Mucosa of descending colon (tissue), 3 donors: ENCODE data around the gene HS3ST5. TPM values are rescaled to one million over a fixed set of nuclear protein-coding genes. Genes with fewer than 3 reads are reported as not detected.

Experiments used
- ATAC-seq: fragments of 200-7000 bp; cut with Tn5 transposase; one replicate; pipeline ENCODE4 v1.9.1; 2020; ENCODE audit warnings: mild to moderate bottlenecking, moderate library complexity
- DNase-seq, 3 donors: peaks; one replicate each; pipeline ENCODE4 v3.0.0-alpha.2; 2020
- H3K36me3 ChIP-seq: fragments of 200-600 bp; one replicate; pipeline ENCODE4 v1.8.0; 2021; ENCODE audit warnings: low read depth, mild to moderate bottlenecking
- H3K4me1 ChIP-seq: fragments of 200-600 bp; one replicate; pipeline ENCODE4 v1.8.0; 2021; ENCODE audit warnings: low read depth, mild to moderate bottlenecking
- H3K4me3 ChIP-seq: fragments of 200-600 bp; one replicate; pipeline ENCODE4 v1.8.0; 2021; ENCODE audit warnings: mild to moderate bottlenecking
- H3K9me3 ChIP-seq: fragments of 200-600 bp; one replicate; pipeline ENCODE4 v1.8.0; 2021; ENCODE audit warnings: mild to moderate bottlenecking
- intact Hi-C, 2 donors: fragments of 100-400 bp; cut with DNase I in 1 of 2; cut with micrococcal nuclease in 1 of 2; formaldehyde crosslinking; loops; one replicate each; pipeline versions ENCODE4 v1.11.0 to v1.11.1; 2022; cut with DNase I, micrococcal nuclease
- total RNA-seq, 3 donors: library from RNA; stranded (reverse); fragmentation: NEBNext Ultra II Directional in 2 of 3; extraction: Animal tissue kit (Norgen Biotek cat#: 25700) in 2 of 3; gene quantifications; one replicate each; pipeline versions ENCODE4 v1.2.1 to v1.2.4, GENCODE V29; 2021 to 2023
- TF ChIP-seq, protein P1 (sequence below): fragments of 200-600 bp; IDR thresholded peaks from one replicate; pipeline ENCODE4 v1.8.0; 2022; ENCODE audit warnings: antibody characterized with exemption, mild to moderate bottlenecking
- donor health status: DM: no; HTN: no; CAD: no; lungs with moderate emphysema.
- donor health status: DM: no; HTN: no; CAD: no.
- donor health status: DM: no; HTN: yes; CAD: no.

HS3ST5 gene
- total RNA-seq, 3 donors from 2014 or later: 0.12 to 1.0 TPM; not detected in 1

DNA sequence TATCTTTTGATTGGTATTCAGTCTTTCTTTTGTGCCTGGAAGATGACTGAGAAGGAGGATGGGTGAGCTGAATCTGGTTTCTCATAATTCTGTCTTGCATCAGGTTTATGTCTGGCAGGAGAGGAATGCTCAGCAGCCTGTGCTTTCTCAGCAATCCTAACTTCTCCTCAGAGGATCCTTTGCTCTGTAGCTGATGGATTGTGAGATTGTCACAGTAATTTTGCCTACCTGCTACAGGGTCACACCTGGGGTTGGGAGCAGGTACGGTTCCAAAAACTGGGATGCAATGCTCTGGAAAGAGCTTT, 2.1 kb upstream of the HS3ST5 start:
- no peaks in the 10 kb centered on the region for H3K9me3 ChIP-seq
- intact Hi-C loops: no loop called here
- ATAC-seq (no peak), DNase-seq (no peak)
- TF ChIP-seq, protein P1, sequence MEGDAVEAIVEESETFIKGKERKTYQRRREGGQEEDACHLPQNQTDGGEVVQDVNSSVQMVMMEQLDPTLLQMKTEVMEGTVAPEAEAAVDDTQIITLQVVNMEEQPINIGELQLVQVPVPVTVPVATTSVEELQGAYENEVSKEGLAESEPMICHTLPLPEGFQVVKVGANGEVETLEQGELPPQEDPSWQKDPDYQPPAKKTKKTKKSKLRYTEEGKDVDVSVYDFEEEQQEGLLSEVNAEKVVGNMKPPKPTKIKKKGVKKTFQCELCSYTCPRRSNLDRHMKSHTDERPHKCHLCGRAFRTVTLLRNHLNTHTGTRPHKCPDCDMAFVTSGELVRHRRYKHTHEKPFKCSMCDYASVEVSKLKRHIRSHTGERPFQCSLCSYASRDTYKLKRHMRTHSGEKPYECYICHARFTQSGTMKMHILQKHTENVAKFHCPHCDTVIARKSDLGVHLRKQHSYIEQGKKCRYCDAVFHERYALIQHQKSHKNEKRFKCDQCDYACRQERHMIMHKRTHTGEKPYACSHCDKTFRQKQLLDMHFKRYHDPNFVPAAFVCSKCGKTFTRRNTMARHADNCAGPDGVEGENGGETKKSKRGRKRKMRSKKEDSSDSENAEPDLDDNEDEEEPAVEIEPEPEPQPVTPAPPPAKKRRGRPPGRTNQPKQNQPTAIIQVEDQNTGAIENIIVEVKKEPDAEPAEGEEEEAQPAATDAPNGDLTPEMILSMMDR: no peak
- peaks cover 13% of the 10 kb centered on the region for H3K4me1 ChIP-seq
- H3K4me3 ChIP-seq: no peak overlapping the region
- H3K36me3 ChIP-seq: no peaks in the 10 kb centered on the region

DNA sequence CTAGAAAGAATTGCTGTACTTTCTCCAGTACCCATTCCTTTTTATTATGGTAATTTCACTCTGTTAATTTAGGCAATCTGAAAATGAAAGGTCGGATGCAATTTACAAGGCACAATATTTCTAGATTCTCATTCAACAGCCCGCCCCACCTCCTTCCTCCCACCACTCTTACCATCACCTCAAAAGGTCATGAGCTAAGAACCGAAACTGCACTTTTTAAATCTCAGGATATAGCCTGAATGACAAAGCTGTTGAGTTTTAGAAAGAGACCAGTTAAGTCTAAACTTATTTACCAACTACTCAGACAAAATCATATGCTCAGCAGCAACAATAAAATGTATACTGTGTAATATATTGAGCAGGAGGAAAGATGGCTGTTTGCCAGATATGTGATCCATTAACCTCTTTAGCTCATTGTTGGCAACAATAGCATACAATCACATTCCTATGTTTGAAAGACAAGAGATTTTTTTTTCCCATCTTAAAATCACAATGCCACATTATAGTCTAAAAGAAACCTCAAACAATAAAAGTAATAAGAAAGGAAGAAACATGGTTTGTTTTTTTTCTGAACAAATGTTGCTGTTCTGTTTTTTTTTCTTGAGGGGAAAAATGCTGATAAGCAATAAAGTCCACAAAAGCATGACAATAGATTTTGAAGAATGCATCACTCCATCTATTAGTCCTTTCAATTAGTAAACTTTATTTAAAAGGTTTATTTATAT, 1.6 kb upstream of the HS3ST5 start:
- Histone ChIP-seq H3K4me1 (peaks cover 13% of the 10 kb centered on the region), H3K36me3 (no peaks in the 10 kb centered on the region), H3K4me3 (no peak overlapping the region), H3K9me3 (no peaks in the 10 kb centered on the region)
- no peak for ATAC-seq
- intact Hi-C loops: no loop called here
- DNase-seq: no peak
- TF ChIP-seq, protein P1: no peak

DNA sequence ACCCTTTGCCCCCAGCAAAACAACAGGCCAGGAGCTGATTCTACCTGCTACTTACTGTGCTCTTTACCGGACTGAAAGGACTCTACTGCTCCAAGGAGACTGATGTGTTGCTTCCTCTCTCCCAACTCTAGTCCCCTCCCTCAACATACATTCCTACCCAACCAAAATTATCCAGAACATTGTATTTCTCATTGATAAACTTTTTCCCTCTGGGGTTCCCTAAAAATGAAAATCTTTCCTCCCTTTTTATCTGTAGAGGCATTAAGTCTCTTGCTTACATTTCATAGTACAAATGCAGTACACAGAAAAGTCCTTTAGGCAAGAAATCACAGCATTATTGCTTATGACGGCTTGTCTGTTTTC, 940 bp upstream of the HS3ST5 start:
- Histone ChIP-seq H3K36me3 (no peaks in the 10 kb centered on the region), H3K4me1 (peaks cover 13% of the 10 kb centered on the region), H3K9me3 (no peaks in the 10 kb centered on the region), H3K4me3 (no peak overlapping the region)
- DNase-seq: no peak
- ATAC-seq: no peak
- TF ChIP-seq, protein P1: no peak
- intact Hi-C loops: no loop called here

GRCh38 chr6:114342086-114342825, 567 bp downstream of the HS3ST5 start:
- DNase-seq: peak; percentile 21 to 51 (median 42)
- no peak overlapping the region for H3K4me3 ChIP-seq
- H3K9me3 ChIP-seq: no peaks in the 10 kb centered on the region
- TF ChIP-seq, protein P1: no peak
- peak; percentile 68 for ATAC-seq
- peaks cover 13% of the 10 kb centered on the region for H3K4me1 ChIP-seq
- no peaks in the 10 kb centered on the region for H3K36me3 ChIP-seq
- intact Hi-C loops: no loop called here

DNA sequence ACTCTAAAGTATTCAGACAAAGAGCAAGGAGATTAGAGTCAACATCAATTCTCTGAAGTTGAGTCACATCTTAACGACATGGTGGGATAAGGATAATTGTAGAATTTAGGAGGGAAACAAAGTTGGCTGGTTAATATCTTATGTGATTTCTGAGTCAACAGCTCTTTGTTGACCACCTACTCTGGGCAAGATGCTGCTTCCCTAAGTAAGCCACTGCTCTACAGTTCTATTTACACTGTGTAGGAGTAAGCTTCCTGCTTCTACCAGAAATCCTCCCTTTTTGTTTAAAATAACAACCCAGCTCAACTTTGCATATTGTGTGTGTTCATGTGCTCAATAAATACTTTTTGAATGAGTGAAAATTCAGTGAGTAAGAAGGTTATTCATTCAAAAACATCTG, 3.1 kb downstream of the HS3ST5 start:
- H3K36me3 ChIP-seq: no peaks in the 10 kb centered on the region
- H3K4me1 ChIP-seq: peaks cover 13% of the 10 kb centered on the region
- no peaks in the 10 kb centered on the region for H3K9me3 ChIP-seq
- TF ChIP-seq, protein P1: no peak
- ATAC-seq (no peak), DNase-seq (no peak)
- H3K4me3 ChIP-seq: no peak overlapping the region
- intact Hi-C loops: no loop called here
